Upper lobe of left lung (tissue), 6 donors: Measurements from ENCODE around the gene ENOPH1. TPM values are rescaled to one million over a fixed set of nuclear protein-coding genes. Genes with fewer than 3 reads are reported as not detected.

Experiments used
- ATAC-seq, 2 donors: fragments of 200-7000 bp; cut with Tn5 transposase; one replicate each; pipeline ENCODE4 v1.9.1; 2022; ENCODE audit warnings: mild to moderate bottlenecking in 2 of 2, moderate library complexity in 2 of 2; ENCODE audit not compliant: low FRiP score in 2 of 2
- DNase-seq, 2 donors: peaks; one replicate each; pipeline ENCODE4 v3.0.0-alpha.2; 2019 to 2020
- H3K27ac ChIP-seq, 4 donors: fragments of 200-600 bp; sonication (generic); one replicate each; pipeline ENCODE4 v1.5.1; 2016 to 2019
- H3K27me3 ChIP-seq, 4 donors: fragments of 200-600 bp; sonication (generic); one replicate each; pipeline ENCODE4 v1.5.1; 2017 to 2019
- H3K36me3 ChIP-seq, 4 donors: fragments of 200-600 bp; sonication (generic); one replicate each; pipeline ENCODE4 v1.5.1; 2016 to 2019
- H3K4me1 ChIP-seq, 4 donors: fragments of 200-600 bp; sonication (generic); one replicate each; pipeline ENCODE4 v1.5.1; 2018 to 2019
- H3K4me3 ChIP-seq, 4 donors: fragments of 200-600 bp; sonication (generic); one replicate each; pipeline ENCODE4 v1.5.1; 2017 to 2019; ENCODE audit warnings: mild to moderate bottlenecking in 2 of 4, moderate library complexity in 1 of 4
- H3K9me3 ChIP-seq, 4 donors: fragments of 200-600 bp; sonication (generic); one replicate each; pipeline ENCODE4 v1.5.1; 2018 to 2019
- CTCF ChIP-seq, 6 experiments: fragments of 450-650 bp in 4 of 6; fragments of 200-600 bp in 2 of 6; sonication (generic) in 2 of 6; IDR thresholded peaks; one replicate each; pipeline ENCODE4 v1.5.1; 2016 to 2019; ENCODE audit warnings: antibody characterized with exemption in 6 of 6
- EP300 ChIP-seq, 4 donors: sonication (generic); formaldehyde crosslinking; IDR thresholded peaks; one replicate each; pipeline ENCODE4 v1.5.1; 2017; ENCODE audit warnings: antibody characterized with exemption in 4 of 4, control low read depth in 2 of 4
- POLR2A ChIP-seq, 4 donors: fragments of 450-650 bp; IDR thresholded peaks; one replicate each; pipeline ENCODE4 v1.5.1; 2016 to 2017; ENCODE audit warnings: antibody characterized with exemption in 4 of 4, mild to moderate bottlenecking in 2 of 4
- POLR2AphosphoS5 ChIP-seq, 2 donors: sonication (generic); formaldehyde crosslinking; IDR thresholded peaks; one replicate each; pipeline ENCODE4 v1.5.1; 2017; ENCODE audit warnings: antibody characterized with exemption in 2 of 2
- WGBS, 2 donors: methylation state at CpG; one replicate each; pipeline ENCODE4 v1.1.5; 2017 to 2018; 5-methylcytosine and 5-hydroxymethylcytosine counted together
- total RNA-seq, 6 donors: library from RNA; depleted of rRNA in 4 of 6; stranded (reverse); fragments of >200 nt in 4 of 6; gene quantifications; one replicate each; pipeline versions ENCODE4 v1.1.0 to v1.2.1, GENCODE V29; 2016 to 2021
- donor health status: DM: no; HTN: no; CAD: no; lungs with moderate emphysema.
- donor health status: DM: no; HTN: yes; CAD: no; lungs with severe emphysema.

The ENOPH1 gene
- total RNA-seq, 6 donors from 2014 or later = 8.4 to 29.9 (median 25.8) TPM

- no peak overlapping the region for H3K27ac ChIP-seq
- TF ChIP-seq CTCF (IDR thresholded peaks at IDR 0.05) (no peak), POLR2AphosphoS5 (IDR thresholded peaks at IDR 0.05) (no peak), POLR2A (IDR thresholded peaks at IDR 0.05) (no peak), EP300 (IDR thresholded peaks at IDR 0.05) (no peak)
- H3K4me3 ChIP-seq = no peak overlapping the region
- WGBS, 2 donors = 85 to 91% methylated on average over 2 of the region's 2 CpGs
- DNase-seq (no peak), ATAC-seq (no peak)
- no peaks in the 10 kb centered on the region for H3K9me3 ChIP-seq
- no peaks in the 10 kb centered on the region for H3K36me3 ChIP-seq
- no peaks in the 10 kb centered on the region for H3K27me3 ChIP-seq
- peaks cover 0 to 5% (median 0%) of the 10 kb centered on the region in 4 donors for H3K4me1 ChIP-seq
These were observed 8.7 kb downstream of the ENOPH1 start for GRCh38 chr4:82439088-82439487.

- no peak for DNase-seq
- WGBS, 2 donors = 95 to 100% methylated on average over 1 of the region's 1 CpG
- H3K27ac ChIP-seq = no peak overlapping the region
- no peak overlapping the region for H3K4me3 ChIP-seq
- TF ChIP-seq CTCF (IDR thresholded peaks at IDR 0.05) (no peak), POLR2A (IDR thresholded peaks at IDR 0.05) (no peak), EP300 (IDR thresholded peaks at IDR 0.05) (no peak)
- ATAC-seq = no peak
- H3K27me3 ChIP-seq = no peaks in the 10 kb centered on the region
- no peaks in the 10 kb centered on the region for H3K9me3 ChIP-seq
- no peaks in the 10 kb centered on the region for H3K4me1 ChIP-seq
- peaks cover 0 to 44% (median 27%) of the 10 kb centered on the region in 4 donors for H3K36me3 ChIP-seq
These were observed 17.5 kb downstream of the ENOPH1 start for GRCh38 chr4:82447886-82448285.

GRCh38 chr4:82450966-82451755 is 20.8 kb downstream of the ENOPH1 start:
- 78 to 80% methylated on average over 13 of the region's 13 CpGs for WGBS, 2 donors
- Histone ChIP-seq H3K27ac (no peak overlapping the region), H3K4me1 (no peaks in the 10 kb centered on the region), H3K36me3 (peaks cover 0 to 64% (median 27%) of the 10 kb centered on the region in 4 donors), H3K4me3 (no peak overlapping the region), H3K9me3 (no peaks in the 10 kb centered on the region), H3K27me3 (no peaks in the 10 kb centered on the region)
- DNase-seq = no peak
- ATAC-seq = no peak
- no peak for TF ChIP-seq CTCF (IDR thresholded peaks at IDR 0.05)
- TF ChIP-seq POLR2AphosphoS5 (IDR thresholded peaks at IDR 0.05) = no peak
- no peak for TF ChIP-seq EP300 (IDR thresholded peaks at IDR 0.05)
- no peak for TF ChIP-seq POLR2A (IDR thresholded peaks at IDR 0.05)

- no peak for DNase-seq
- Histone ChIP-seq H3K9me3 (no peaks in the 10 kb centered on the region), H3K36me3 (peaks cover 0 to 73% (median 28%) of the 10 kb centered on the region in 4 donors), H3K4me3 (no peak overlapping the region), H3K27ac (no peak overlapping the region), H3K27me3 (no peaks in the 10 kb centered on the region), H3K4me1 (no peaks in the 10 kb centered on the region)
- no peak for ATAC-seq
- TF ChIP-seq EP300 (IDR thresholded peaks at IDR 0.05) (no peak), CTCF (IDR thresholded peaks at IDR 0.05) (no peak), POLR2AphosphoS5 (IDR thresholded peaks at IDR 0.05) (no peak), POLR2A (IDR thresholded peaks at IDR 0.05) (no peak)
- 96 to 97% methylated on average over 7 of the region's 7 CpGs for WGBS, 2 donors
These were observed 21.6 kb downstream of the ENOPH1 start for GRCh38 chr4:82452026-82452425.

- WGBS, 2 donors = 87 to 89% methylated on average over 7 of the region's 7 CpGs
- ATAC-seq = no peak
- Histone ChIP-seq H3K27ac (no peak overlapping the region), H3K27me3 (no peaks in the 10 kb centered on the region), H3K9me3 (no peaks in the 10 kb centered on the region), H3K4me1 (peaks cover 0 to 3% (median 0%) of the 10 kb centered on the region in 4 donors), H3K36me3 (peaks cover 13 to 73% (median 17%) of the 10 kb centered on the region in 4 donors), H3K4me3 (no peak overlapping the region)
- DNase-seq = no peak
- TF ChIP-seq POLR2A (IDR thresholded peaks at IDR 0.05) (no peak), EP300 (IDR thresholded peaks at IDR 0.05) (no peak), CTCF (IDR thresholded peaks at IDR 0.05) (no peak), POLR2AphosphoS5 (IDR thresholded peaks at IDR 0.05) (no peak)
These were observed 26.9 kb downstream of the ENOPH1 start for GRCh38 chr4:82457266-82457665.
